ENCODE data around the gene EMC8.
A peak's percentile ranks its signal among the peaks of the same experiment; 100 is the strongest.

The EMC8 gene

GRCh38 chr16:85755929-85756768 is 43.2 kb downstream of the EMC8 start:
- peak; percentile 45 for DNase-seq (ENCODE audit: low read depth)

GRCh38 chr16:85754413-85754812 is 44.9 kb downstream of the EMC8 start:
- no peak for DNase-seq (ENCODE audit: low read depth)

- no peak for DNase-seq (ENCODE audit: low read depth)
Measured at GRCh38 chr16:85753976-85754375, 45.4 kb downstream of the EMC8 start.

GRCh38 chr16:85753559-85753958 is 45.8 kb downstream of the EMC8 start:
- DNase-seq (ENCODE audit: low read depth): no peak

- DNase-seq (ENCODE audit: low read depth): peak; percentile 65
Measured at GRCh38 chr16:85752511-85753420, 46.6 kb downstream of the EMC8 start.

- DNase-seq (ENCODE audit: low read depth): peak; percentile 88
Measured at GRCh38 chr16:85751698-85752501, 47.4 kb downstream of the EMC8 start.

GRCh38 chr16:85750827-85751697 is 48.3 kb downstream of the EMC8 start, which contains the start of gene C16orf74:
Gene C16orf74, minus strand, starts transcription at chr16:85751096. Its CDS starts 15,879 bp downstream, at chr16:85735217.
- DNase-seq (ENCODE audit: low read depth): peak; percentile 83

GRCh38 chr16:85750146-85750826 is 49.1 kb downstream of the EMC8 start:
- DNase-seq (ENCODE audit: low read depth): peak; percentile 80

- no peak for DNase-seq (ENCODE audit: low read depth)
Measured at GRCh38 chr16:85749771-85750145, 49.6 kb downstream of the EMC8 start.

GRCh38 chr16:85746460-85747215 is 52.7 kb downstream of the EMC8 start:
- peak; percentile 71 for DNase-seq (ENCODE audit: low read depth)

GRCh38 chr16:85738923-85739715 is 60.2 kb downstream of the EMC8 start:
- no peak for DNase-seq (ENCODE audit: low read depth)

- DNase-seq (ENCODE audit: low read depth): no peak
Measured at GRCh38 chr16:85736921-85737320, 62.4 kb downstream of the EMC8 start.

- no peak for DNase-seq (ENCODE audit: low read depth)
Measured at GRCh38 chr16:85735946-85736345, 63.4 kb downstream of the EMC8 start.

GRCh38 chr16:85735225-85735635 is 64.1 kb downstream of the EMC8 start:
- DNase-seq (ENCODE audit: low read depth): no peak

GRCh38 chr16:85734311-85735017 is 64.9 kb downstream of the EMC8 start:
- no peak for DNase-seq (ENCODE audit: low read depth)

GRCh38 chr16:85733839-85734170 is 65.5 kb downstream of the EMC8 start:
- peak; percentile 33 for DNase-seq (ENCODE audit: low read depth)

GRCh38 chr16:85733155-85733838 is 66.0 kb downstream of the EMC8 start:
- DNase-seq (ENCODE audit: low read depth): no peak

- no peak for DNase-seq (ENCODE audit: low read depth)
Measured at GRCh38 chr16:85731179-85731578, 68.2 kb downstream of the EMC8 start.
